TTC549 (cell line): Measurements from ENCODE around the gene BATF2.

ENCODE experiments used
- FAIRE-seq: peaks from 2 replicates; lab custom pipeline; 2012; peaks lifted over from hg19 to GRCh38; lab: Jason Lieb, UNC

Gene BATF2

DNA sequence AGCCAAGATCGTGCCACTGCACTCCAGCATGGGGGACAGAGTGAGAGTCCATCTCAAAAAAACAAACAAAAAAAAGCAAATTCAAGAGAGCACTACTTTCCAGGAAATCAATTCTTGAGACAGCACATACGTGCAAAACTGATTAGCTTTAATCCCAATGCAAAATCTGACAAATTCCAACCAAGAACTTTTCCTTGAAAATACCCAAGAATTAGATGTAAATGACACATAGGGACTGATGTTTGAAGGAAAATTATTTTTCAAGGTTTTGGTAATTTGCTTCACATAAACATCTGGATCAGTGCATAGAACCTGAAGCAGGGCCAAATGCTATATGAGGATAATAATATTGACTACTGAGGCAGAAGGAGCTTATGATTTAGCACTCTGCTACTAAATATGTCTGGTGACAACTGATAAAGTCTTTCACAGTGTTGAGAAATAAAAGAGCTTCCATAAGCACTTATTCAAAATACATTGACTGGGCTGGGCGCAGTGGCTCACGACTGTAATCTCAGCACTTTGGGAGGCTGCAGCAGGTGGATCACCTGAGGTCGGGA lies 33.6 kb downstream of the BATF2 start:
- FAIRE-seq = no peak

DNA sequence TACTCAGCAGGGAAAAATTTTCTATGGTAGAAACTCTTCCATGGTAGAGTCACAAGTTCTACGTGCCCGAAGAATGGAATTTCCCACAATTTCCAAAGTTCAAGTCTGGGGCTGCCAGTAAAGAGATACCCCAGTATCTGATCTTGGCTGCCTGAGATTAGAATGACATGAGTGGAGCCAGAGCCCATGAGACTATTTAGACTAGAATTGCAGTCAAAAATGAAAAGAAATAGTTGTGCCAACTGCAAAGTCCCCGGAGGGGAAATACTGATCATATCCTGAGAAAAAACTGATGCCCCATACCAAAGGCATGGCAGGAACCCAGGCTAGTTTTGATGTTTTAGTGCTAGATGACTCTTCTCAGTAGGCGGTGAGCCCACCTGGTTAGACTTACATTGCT lies 36.1 kb downstream of the BATF2 start:
- FAIRE-seq = no peak

DNA sequence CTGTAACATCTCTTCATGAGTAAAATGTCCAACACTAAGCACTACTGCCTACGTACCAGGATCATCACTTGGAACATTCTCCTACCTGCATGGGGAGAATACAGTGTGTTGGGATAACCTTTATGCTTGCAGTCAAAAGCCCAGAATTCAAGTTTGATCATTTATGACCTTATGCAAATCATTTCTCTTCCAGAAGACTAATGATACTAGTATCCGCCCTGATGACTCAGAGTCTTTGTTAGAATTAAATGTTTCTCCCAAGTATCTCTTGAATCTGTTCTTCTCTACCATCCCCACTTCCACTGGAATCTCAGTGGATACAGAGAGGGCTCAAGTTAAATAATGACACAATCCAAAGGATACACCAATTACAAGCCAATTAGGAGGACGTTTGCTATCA lies 37.3 kb downstream of the BATF2 start:
- FAIRE-seq = no peak

DNA sequence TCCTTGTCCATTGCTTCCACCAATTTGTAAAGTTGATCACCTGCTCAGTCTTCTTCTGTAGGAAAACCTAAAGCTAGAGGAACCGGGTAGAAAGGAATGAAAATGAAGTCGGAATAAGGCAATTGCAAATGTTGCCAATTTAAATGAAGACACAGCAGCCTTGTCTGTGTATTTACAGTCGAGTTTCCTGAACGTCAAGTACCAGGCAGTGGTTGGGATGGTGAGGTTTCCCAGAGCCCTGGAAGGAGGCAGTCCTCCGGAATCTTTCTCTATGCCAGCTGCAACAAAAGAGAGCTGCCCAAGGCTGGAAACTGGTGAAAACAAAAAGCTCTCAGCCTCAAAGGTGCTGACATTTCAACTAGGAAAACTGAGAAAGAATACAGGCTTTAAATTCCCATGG lies 42.6 kb downstream of the BATF2 start:
- FAIRE-seq = no peak

DNA sequence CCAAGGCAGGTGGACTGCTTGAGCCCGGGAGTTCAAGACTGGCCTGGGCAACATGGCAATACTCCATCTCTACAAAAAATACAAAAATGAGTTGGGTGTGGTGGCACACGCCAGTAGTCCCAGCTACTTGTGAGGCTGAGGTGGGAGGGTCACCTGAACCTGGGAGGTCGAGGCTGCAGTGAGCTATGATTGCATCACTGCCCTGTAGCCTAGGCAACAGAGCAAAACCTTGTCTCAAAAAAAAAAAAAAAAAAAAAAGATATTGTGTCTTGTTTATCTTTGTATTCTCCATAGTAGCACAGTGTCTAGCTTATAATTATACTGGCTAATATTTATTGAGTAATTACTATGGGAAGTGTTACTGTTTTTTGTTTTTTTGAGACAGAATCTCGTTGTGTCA lies 45.2 kb downstream of the BATF2 start:
- FAIRE-seq = no peak

DNA sequence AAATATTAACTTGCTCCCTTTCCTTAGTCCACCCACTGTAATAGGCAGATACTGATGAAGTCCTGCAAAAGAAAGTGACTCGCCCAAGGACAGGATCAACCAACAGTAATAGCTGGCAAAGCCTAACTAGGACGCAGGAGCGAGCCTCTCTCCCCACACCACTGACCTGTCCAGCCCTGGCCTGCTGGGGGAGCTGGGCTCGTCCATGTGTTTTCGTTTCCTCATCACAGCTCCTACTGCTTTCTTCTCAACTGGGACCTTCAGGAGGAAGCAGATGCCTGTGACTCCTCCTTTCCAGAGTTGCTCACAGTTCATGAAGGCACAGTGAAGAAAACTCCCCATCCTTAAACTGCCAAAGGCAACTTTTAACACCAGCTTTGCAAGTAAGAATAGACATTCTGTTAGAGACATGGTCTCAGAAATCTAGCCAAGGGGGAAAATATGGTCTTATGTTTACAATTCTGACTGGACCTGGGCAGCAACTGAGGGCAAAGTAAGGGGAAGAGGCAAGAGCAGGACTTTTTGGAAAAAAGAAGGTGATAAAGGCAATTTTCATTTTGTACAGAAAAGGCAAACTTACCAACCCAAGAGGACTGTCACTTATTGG lies 49.5 kb downstream of the BATF2 start:
- no peak for FAIRE-seq
